ENCODE results near the gene ADAM15.

GRCh38 chr1:155060736-155061135 lies 9.6 kb downstream of the ADAM15 start:
- TF ChIP-seq CTCF (tag by site-specific recombination; IDR thresholded peaks at IDR 0.05), result no peak
- TF ChIP-seq ZNF223 (tag by site-specific recombination; IDR thresholded peaks at IDR 0.05), result no peak
- no peak for TF ChIP-seq YY1 (tag by site-specific recombination; IDR thresholded peaks at IDR 0.05)
- TF ChIP-seq ZNF76 (tag by site-specific recombination; IDR thresholded peaks at IDR 0.05; ENCODE audit: borderline replicate concordance, low read depth), result no peak

Data from HEK293 (cell line).